Osteocyte (in vitro differentiated cells): Measurements from ENCODE around the gene CCDC93. TPM values are rescaled to one million over a fixed set of nuclear protein-coding genes. Genes with fewer than 3 reads are reported as not detected.

ENCODE experiments used
- DNase-seq: peaks from one replicate; pipeline ENCODE4 v3.0.0; 2021; ENCODE audit warnings: mixed read lengths; ENCODE audit not compliant: unreplicated experiment; ENCODE audit errors: extremely low spot score
- H3K27ac Mint-ChIP-seq: one replicate; pipeline ENCODE4 v1.8.0; 2021; ENCODE audit warnings: mild to moderate bottlenecking, mixed read lengths; ENCODE audit not compliant: unreplicated experiment
- H3K27me3 Mint-ChIP-seq: one replicate; pipeline ENCODE4 v1.8.0; 2021; ENCODE audit warnings: mixed read lengths; ENCODE audit not compliant: unreplicated experiment
- H3K36me3 Mint-ChIP-seq: one replicate; pipeline ENCODE4 v1.8.0; 2021; ENCODE audit warnings: mixed read lengths; ENCODE audit not compliant: unreplicated experiment
- H3K4me1 Mint-ChIP-seq: one replicate; pipeline ENCODE4 v1.8.0; 2021; ENCODE audit warnings: mixed read lengths; ENCODE audit not compliant: unreplicated experiment
- H3K4me3 Mint-ChIP-seq: one replicate; pipeline ENCODE4 v1.8.0; 2021; ENCODE audit warnings: mild to moderate bottlenecking, moderate library complexity, mixed read lengths; ENCODE audit not compliant: unreplicated experiment
- H3K9me3 Mint-ChIP-seq: one replicate; pipeline ENCODE4 v1.8.0; 2021; ENCODE audit warnings: mixed read lengths; ENCODE audit not compliant: unreplicated experiment
- total RNA-seq: library from RNA; stranded (reverse); gene quantifications from 2 replicates; pipeline ENCODE4 v1.2.1, GENCODE V29; 2021
- TF ChIP-seq, protein P1 (sequence below): fragments of 200-600 bp; sonication (generic); IDR thresholded peaks from 2 replicates; pipeline ENCODE4 v1.5.0; 2021; ENCODE audit warnings: antibody characterized with exemption, mild to moderate bottlenecking, moderate library complexity

Gene CCDC93
- total RNA-seq, 1 donor from 2014 or later, result 23.3 TPM

GRCh38 chr2:118050386-118050785 is 36.5 kb upstream of the CCDC93 start:
- TF ChIP-seq, protein P1, sequence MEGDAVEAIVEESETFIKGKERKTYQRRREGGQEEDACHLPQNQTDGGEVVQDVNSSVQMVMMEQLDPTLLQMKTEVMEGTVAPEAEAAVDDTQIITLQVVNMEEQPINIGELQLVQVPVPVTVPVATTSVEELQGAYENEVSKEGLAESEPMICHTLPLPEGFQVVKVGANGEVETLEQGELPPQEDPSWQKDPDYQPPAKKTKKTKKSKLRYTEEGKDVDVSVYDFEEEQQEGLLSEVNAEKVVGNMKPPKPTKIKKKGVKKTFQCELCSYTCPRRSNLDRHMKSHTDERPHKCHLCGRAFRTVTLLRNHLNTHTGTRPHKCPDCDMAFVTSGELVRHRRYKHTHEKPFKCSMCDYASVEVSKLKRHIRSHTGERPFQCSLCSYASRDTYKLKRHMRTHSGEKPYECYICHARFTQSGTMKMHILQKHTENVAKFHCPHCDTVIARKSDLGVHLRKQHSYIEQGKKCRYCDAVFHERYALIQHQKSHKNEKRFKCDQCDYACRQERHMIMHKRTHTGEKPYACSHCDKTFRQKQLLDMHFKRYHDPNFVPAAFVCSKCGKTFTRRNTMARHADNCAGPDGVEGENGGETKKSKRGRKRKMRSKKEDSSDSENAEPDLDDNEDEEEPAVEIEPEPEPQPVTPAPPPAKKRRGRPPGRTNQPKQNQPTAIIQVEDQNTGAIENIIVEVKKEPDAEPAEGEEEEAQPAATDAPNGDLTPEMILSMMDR, result no peak
- Mint-ChIP-seq H3K27ac (no peak overlapping the region), H3K36me3 (no peaks in the 10 kb centered on the region), H3K4me1 (no peaks in the 10 kb centered on the region), H3K27me3 (peaks cover 72% of the 10 kb centered on the region), H3K4me3 (no peak overlapping the region), H3K9me3 (no peaks in the 10 kb centered on the region)
- DNase-seq, result no peak

DNA sequence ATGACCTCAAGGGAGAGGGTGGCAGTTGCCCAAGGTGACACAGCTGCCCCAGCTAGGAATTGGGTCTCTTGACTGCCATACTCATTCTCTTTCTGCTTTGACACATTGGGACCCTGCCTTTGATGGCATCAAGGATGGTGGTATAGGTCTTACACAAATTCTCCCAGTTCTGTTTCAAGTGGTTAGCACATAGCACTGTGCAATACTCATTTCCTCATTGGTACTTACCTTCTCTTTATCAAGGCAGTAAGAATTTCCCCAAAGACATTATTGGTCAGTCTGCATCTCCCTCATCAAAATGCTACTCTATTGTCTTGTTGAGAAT is 35.9 kb upstream of the CCDC93 start:
- no peak overlapping the region for H3K27ac Mint-ChIP-seq
- H3K4me1 Mint-ChIP-seq, result no peaks in the 10 kb centered on the region
- TF ChIP-seq, protein P1, result no peak
- peaks cover 73% of the 10 kb centered on the region for H3K27me3 Mint-ChIP-seq
- DNase-seq, result no peak
- H3K9me3 Mint-ChIP-seq, result no peaks in the 10 kb centered on the region
- H3K4me3 Mint-ChIP-seq, result no peak overlapping the region
- no peaks in the 10 kb centered on the region for H3K36me3 Mint-ChIP-seq

DNA sequence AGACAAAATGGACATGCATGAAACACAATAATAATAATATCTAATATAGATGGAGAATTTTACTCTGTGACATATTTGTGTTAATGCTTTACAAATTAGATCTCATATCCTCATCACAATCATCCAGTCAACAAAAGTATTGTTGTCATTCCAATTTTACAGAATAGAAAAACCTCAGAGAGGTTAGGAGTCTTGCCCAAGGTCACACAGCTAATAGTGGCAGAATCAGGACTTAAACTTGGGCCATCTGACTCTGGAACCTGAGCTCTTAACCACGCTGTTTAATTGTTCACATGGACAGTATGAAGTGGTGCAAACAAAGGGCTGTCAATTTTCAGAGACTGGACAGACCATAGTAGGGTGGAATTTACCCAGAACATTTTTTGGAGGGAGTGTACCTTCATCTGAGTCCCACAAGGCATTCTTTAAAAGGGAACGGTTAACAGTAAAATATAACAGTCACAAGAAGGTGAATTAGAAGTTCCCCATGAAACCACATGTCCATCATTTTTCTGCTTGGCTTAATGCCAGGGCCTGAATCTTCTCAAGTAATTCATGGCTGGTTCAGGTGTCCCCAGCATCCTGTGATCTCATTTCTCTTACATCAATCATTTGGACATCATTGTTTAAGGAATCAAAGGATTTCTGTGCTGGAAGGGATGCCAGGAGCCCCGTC is 35.4 kb upstream of the CCDC93 start:
- H3K27ac Mint-ChIP-seq, result no peak overlapping the region
- no peaks in the 10 kb centered on the region for H3K4me1 Mint-ChIP-seq
- DNase-seq, result no peak
- no peaks in the 10 kb centered on the region for H3K9me3 Mint-ChIP-seq
- H3K4me3 Mint-ChIP-seq, result no peak overlapping the region
- peaks cover 73% of the 10 kb centered on the region for H3K27me3 Mint-ChIP-seq
- no peaks in the 10 kb centered on the region for H3K36me3 Mint-ChIP-seq
- TF ChIP-seq, protein P1, result no peak

DNA sequence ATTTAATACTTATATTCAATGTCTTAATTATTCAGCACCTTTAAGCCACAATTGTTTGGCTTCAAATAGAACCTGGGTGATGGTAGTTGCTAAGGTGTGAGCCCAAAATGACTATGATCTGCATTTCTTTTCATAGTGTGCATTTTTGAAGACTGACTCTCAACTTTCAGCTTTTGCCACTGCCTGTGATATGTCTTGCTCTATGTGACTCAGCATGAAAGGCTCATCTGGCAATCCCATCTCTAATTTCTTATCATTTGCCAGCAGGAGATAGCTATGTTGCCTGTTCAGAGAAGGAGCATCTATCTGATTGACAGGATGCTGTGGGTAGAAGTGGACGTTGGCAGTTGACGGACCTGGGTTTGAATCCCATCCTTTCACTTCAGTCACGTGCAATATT is 34.5 kb upstream of the CCDC93 start:
- Mint-ChIP-seq H3K36me3 (no peaks in the 10 kb centered on the region), H3K4me1 (no peaks in the 10 kb centered on the region), H3K27ac (no peak overlapping the region), H3K4me3 (no peak overlapping the region), H3K9me3 (no peaks in the 10 kb centered on the region), H3K27me3 (peaks cover 76% of the 10 kb centered on the region)
- DNase-seq, result no peak
- TF ChIP-seq, protein P1, result no peak

GRCh38 chr2:118047380-118047826 is 33.5 kb upstream of the CCDC93 start:
- H3K4me3 Mint-ChIP-seq, result no peak overlapping the region
- H3K27me3 Mint-ChIP-seq, result peaks cover 73% of the 10 kb centered on the region
- H3K36me3 Mint-ChIP-seq, result no peaks in the 10 kb centered on the region
- no peaks in the 10 kb centered on the region for H3K4me1 Mint-ChIP-seq
- no peak for DNase-seq
- TF ChIP-seq, protein P1, result no peak
- no peaks in the 10 kb centered on the region for H3K9me3 Mint-ChIP-seq
- no peak overlapping the region for H3K27ac Mint-ChIP-seq
